Measurements from ENCODE around the gene ZNF790.

ZNF790 gene

GRCh38 chr19:36772311-36773222 is 65.6 kb downstream of the ZNF790 start, which contains the start of gene ZNF850:
Gene ZNF850 (minus strand): TSS chr19:36772807. CDS start chr19:36762606, 10,201 bp downstream.
- DNase-seq (ENCODE audit: low read depth in 4 of 4, low spot score in 1 of 4), result peak; percentile 89 to 91 (median 90)

DNA sequence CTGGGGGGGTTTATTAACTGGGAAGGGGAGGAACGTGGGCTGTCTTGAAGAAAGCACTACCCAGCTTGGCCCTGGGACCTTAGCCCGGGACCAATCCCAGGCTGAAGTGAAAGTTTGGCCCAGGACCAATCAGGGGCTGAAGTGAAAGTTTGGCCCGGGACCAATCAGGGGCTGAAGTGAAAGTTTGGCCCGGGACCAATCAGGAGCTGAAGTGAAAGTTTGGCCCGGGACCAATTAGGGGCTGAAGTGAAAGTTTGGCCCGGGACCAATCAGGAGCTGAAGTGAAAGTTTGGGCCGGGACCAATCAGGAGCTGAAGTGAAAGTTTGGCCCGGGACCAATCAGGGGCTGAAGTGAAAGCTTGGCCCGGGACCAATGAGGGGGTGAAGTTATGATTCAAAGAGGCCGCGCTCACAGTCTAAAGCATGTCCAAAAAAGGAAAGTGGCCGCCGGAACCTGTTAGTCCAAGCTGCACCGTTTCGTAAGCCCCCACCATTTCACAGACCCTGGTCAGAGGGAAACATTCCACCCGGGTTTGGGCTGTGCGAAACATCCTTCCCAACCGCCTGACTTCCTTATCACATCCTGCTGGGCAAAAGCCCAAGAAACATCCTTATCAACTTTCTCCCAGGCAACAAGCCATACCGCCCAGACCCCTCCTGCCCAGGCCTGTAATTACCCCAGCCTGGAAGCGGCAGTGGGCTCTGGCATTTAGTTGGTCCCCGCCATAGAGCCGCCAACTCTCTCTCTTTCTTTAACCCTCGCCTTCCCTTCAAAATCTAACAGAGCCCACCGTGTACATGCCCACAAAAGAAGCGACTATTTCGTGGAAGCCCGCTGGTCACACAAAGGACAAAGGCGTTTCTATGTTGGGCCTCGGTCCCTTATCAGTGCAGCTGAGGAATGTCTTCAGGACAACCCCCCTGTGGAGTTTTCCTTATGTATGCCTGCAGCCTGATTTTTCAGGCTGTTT is 66.6 kb downstream of the ZNF790 start:
- DNase-seq (ENCODE audit: low read depth in 4 of 4, low spot score in 1 of 4), result no peak

Data from stimulated activated CD4-positive, alpha-beta T cell treated with anti-CD3 and anti-CD28 coated beads, Interleukin-1b, Interleukin-23, amount 100 ng/mL, for 24 hours (primary cell).